Measurements from ENCODE around the gene LCORL.
"Not testable (repeated sequence)": the region's sequence is repeated elsewhere in the genome, so short reads cannot be mapped to it uniquely, and the experiment has no call there.

The LCORL gene

DNA sequence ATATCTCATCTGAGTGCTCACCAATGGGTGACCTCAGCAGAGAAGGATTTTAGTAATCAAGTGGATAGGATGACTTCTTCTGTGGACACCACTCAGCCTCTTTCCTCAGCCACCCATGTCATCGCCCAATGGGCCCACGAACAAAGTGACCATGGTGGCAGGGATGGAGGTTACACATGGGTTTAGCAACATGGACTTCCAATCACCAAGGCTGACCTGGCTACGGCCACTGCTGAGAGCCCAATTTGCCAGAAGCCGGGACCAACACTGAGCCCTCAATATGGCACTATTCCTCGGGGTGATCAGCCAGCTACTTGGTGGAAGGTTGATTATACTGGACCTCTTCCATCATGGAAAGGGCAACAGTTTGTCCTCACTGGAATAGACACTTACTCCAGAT, 97.4 kb downstream of the LCORL start:
- DNase-seq: no peak

DNA sequence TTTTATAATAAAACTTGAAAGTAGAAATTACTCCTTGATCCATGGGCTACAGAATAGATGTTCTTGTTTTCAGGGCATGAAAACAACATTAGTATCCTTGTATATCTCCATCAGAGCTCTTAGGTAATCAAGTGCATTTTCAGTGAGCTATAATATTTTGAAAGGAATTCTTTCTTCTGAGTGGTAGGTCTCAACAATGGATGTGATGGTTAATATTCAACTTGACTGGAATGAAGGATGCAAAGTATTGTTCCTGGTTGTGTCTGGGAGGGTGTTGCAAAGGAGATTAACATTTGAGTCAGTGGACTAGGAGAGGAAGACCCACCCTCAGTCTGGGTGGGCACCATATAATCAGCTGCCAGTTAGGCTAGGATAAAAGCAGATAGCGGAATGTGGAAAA, 100.1 kb downstream of the LCORL start:
- DNase-seq: no peak

DNA sequence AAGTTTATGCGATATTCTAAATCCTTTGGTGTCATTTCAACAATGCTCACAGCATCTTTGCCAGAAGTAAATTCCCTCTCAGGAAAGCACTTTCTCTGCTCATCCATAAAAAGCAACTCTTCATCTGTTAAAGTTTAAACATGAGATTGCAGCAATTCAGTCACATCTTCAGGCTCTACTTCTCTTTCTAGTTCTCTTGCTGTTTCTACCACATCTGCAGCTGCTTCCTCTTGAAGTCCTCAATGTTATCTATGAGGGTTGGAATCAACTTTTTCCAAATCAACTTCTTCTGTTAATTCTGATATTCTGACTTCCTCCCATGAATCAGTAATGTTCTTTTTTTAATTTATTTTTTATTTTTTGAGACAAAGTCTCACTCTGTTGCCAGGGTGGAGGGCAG, 100.9 kb downstream of the LCORL start:
- no peak for DNase-seq

DNA sequence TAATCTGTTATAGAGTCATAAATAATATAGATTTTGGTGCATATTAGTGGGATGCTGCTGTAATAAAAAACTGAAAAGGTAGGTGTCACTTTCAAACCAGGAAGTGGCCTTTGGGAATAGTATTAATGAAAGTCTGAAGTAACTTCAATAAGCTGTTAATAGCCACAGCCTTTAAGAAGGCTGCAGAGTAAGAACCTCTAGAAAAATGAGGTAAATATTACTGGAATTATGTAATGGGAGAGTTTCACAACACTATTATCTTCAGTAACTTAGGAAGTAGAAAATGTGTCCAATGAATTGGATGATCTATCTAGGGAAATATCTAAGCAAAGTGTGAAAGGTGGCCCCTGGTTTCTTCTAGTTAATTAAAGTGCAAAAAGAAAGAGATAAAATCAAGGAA, 106.1 kb downstream of the LCORL start:
- DNase-seq: no peak

DNA sequence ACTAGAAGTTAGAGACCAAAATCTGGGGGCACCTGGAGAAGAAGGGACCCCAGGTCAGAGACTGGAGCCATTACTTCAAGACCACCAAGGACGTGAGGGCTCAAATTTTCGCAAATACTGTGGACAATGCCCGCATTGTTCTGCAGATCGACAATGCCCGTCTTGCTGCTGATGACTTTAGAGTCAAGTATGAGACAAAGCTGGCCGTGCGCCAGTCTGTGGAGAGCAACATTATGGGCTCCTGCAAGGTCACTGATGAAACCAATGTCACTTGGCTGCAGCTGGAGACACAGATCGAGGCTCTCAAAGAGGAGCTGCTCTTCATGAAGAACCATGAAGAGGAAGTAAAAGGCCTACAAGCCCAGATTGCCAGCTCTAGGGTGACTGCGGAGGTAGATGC, 109.5 kb downstream of the LCORL start:
- no peak for DNase-seq

DNA sequence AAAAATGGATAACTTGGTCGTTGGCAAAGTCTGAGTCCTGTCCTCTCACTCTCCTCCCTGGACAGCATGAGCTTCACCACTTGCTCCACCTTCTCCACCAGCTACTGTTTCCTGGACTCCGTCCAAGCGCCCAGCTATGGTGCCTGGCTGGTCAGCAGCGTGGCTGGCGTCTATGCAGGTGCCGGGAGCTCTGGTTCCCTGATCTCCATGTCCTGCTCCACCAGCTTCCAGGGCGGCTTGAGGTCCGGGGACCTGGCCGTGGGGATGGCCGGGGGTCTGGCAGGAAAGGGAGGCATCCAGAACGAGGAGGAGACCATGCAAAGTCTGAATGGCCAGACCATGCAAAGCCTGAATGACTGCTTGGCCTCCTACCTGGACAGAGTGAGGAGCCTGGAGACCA, 109.9 kb downstream of the LCORL start:
- DNase-seq: no peak

DNA sequence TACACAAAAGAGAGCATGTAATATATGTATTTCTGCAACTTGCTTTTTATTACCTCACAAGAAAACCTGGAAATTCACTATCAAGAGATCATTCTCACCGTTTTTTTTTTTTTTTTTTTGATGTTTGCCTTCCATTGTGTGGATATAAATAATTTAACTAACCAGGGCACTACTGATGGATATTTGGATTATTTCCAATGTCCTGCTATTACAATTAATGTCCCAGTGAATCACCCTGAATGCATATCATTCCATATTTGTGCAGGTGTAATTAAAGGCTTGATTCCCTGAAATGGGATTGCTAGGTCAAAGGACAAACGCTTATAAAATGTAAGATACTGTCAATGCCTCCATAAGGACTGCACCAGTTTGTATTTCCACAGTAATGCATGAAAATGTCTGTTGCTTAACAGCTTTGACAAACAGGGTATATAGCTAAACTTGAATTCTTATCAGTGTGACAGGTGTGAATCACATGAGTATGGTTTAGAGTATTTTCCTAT, 123.0 kb downstream of the LCORL start:
- DNase-seq: no peak

DNA sequence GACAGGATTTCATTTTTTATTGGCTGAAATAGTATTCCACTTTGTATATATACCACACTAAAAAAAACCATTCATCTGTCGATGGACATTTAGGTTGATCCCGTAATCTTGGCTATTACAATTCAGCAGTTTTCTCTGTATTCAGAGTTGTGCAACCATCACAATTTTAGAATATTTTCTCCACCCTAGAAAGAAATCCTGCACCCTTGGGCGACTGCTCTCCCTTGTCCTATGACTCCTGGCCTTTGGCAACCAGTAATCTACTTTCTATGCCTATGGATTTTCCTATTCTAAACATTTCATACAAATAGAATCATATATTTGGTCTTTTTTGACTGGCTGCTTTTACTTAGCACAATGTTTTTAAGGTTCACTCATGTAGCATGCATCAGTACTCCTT, 126.1 kb downstream of the LCORL start:
- DNase-seq: no peak

DNA sequence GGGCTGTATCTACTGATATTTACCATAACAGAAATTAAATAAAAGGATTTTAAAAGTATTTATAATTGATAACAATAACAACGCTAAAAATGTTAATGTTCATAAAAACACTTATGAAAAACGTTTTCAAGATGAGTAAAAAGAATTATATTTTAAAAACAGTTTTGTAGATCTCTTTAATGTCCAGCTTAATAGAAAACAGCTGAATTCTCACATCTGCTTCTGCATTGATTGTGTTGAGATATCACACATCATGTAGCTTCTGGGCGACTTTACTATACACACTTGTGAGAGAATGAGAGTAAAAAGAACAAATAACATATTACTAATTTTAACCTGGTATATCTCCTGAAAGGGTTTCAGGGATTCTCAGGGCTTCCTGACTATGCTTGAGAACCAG, 127.1 kb downstream of the LCORL start:
- no peak for DNase-seq

DNA sequence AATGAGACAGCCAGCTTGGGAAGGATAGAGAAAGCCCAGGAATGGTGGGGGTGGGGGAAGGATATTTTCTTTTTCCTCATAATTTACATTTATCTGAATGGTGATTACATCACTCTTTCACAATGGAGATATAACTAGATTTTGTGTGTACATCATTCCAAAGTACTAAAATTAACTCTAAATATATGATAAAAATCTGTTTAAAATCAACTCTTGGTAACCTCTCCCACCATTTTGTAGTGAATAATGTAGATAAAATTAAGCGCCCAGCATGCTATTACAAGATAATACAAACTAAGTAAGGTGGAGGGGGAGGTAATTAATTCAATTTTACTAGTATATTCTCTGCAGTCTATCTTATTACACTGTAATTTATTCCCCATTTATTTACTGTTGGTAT, 131.9 kb downstream of the LCORL start:
- no peak for DNase-seq

DNA sequence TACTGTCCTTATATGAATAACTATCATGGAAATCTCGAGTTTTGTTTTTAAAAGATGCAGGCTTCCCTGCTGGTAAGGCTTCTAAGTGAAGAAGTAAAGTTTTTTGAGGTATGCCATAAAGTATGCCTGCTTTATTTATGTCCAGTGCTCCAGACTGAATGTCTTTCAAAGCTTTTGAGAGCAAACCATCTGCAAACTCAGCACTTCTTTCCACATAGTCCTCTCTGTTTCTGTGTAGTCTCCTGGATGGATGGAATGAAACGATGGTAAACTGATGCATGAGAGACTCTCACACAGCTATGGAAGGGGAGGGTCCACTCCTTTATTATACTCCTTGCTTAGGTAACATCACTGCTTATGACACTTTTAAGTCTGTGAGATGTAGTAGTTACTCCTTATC, 137.0 kb downstream of the LCORL start:
- DNase-seq: no peak

DNA sequence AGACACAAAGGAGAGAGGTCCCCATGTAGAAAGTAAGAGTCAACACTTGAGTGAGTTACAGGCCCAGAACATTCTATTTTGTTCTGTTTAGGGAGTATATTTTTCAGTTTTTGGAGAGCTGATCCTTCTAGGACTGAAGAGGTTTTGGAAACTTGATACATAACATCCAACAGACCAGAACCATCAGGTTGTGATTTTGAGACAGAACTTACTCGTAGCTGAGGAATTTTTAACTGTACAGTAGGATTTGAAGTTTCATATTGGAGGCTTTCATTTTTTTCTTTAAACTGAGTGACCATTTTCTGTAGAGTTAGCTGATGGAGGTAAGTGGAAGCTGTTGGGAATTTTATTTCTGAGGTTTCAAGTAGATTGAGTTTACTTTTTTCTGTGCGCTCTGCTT, 137.5 kb downstream of the LCORL start:
- no peak for DNase-seq

DNA sequence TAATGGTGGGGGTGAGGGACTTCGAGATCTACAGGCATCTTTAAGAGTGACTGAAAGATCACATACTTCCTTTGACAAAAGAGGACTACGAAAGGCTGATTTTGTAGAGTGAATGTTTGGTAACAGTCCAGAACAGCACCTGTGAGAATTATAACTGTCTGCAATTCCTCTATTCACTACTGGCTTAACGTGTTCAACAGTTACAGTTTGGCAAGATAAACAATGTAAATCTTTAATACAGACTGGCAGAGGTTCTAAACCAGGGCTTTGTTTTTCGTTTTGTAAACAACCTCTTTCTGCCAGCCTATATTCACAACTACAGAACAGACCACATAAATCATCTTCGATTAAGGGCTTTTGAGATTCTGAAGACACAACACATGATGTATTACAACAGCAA, 143.9 kb downstream of the LCORL start:
- DNase-seq: no peak

DNA sequence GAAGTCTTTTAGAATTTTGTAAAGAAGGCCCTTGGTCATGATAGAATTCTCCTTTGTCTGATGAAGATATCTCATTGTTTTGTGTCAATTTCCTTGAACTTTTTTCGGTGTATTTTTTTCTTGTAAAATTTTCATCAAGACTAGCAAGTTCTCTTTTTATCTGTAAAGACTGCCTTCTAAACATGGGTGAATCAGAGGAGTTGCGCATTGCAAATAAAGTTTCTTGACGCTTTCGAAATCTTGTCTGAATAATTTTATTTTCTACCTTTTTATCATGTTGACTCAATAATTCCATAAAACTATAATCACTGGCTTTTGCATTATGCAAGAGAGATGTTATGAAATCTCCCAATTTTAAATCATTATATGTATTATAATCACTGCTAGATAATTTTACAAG, 144.6 kb downstream of the LCORL start:
- no peak for DNase-seq

DNA sequence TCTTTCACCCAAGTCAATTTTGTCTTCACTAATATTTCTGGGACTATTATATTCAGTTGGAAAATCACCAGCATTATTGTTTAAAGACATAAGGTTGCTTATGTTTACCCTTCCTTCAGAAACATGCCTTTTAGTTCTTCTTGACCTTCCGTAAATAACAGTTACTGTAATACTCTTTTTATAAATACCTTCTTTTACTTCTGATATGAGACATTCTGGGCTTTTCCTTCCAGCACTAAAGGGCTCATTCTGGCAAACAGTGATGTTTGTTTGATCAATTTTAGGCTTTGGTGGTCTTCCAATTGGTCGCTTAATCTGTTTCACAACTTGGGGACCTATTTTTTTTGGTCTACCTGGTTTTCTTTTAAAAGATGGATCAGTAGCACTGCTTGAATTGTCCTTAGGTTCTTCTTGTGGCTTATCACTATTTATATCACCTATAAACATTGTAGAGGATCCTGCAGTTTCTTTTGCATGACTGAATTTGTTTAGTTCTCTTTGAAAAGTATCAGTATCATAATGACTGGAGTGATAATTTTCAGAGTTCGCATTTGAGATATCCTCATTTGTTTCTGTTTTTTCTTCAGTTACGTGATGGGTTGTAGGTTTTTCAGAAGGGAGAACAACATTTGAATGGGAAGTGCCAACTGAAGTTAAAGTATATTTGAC, 146.0 kb downstream of the LCORL start:
- DNase-seq: no peak

DNA sequence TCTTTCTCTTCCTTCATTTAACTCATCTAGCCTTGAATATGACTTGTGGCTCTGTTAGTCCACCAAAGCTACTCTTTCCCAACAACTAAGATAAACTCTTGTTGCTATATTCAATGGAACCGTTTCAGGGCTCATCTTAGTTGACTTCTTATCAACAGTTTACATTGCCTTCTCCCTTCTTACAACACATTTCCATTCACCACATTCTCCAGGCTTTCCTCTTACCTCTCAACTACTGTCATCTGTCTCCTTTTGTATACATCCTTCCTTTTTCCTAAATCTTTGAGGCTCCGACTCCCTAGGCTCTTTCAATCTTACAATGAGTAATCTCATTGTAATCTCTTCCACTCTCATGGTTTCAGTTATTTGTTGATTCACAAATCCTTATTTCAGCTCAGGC, 152.2 kb downstream of the LCORL start:
- DNase-seq: no peak

DNA sequence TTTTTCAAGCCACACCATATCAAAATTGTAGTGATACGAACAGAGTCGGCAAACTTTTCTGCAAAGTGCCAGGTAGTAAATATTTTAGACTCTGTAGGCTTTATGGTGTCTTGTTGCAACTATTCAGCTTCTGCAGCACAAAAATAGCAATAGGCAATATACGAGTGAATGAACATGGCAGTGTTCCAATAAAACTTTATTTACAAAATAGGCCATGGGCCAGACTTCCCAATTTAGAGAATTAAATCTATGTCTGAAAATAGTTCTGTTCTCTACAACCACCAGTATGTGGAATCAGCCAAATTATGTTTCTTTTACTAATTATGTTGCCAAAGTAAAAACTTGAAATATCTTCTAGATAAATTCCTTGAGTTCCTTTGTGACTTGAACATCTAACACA, 154.3 kb downstream of the LCORL start:
- DNase-seq: no peak

DNA sequence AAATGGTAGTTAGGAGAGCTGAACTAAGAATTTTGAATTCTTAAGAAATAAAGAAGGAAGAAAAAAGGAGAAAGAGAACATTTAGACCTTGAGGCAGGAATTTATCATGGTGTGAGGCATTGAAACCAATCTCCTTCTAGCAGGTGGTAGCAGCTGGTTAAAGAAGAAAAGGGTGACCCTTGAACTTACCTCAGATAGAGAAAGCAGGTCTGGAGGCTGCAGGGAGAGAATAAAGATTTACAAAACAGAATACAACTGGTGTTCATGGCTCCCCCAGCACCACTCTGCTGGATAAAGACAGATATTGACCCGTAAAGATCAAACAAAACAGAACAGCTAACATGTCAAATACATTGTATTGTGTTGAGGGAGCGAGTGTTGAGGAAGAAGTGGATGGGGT, 154.7 kb downstream of the LCORL start:
- DNase-seq: no peak

DNA sequence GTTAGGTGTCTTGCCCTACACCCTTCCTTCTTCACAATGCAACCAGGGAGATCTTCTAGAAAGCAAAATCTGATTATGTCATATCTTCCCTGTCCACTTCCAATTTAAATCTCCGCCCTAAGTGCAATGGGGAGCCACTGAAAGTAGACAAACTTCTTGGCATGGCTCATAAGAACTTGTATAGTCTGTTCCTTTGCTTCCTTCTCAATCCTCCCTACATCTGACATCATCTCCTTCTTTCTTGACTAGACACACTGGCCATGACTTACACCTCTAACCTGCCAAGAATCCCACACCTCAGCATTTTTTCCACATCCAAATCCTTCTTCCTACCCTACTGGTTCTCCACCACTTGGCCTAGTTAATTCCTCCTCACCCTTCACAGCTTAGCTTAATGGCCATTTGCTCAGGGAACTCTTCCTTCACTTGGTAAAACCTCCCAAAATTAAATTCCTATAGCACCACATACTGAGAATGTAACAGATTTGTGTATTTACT, 155.6 kb downstream of the LCORL start:
- no peak for DNase-seq

DNA sequence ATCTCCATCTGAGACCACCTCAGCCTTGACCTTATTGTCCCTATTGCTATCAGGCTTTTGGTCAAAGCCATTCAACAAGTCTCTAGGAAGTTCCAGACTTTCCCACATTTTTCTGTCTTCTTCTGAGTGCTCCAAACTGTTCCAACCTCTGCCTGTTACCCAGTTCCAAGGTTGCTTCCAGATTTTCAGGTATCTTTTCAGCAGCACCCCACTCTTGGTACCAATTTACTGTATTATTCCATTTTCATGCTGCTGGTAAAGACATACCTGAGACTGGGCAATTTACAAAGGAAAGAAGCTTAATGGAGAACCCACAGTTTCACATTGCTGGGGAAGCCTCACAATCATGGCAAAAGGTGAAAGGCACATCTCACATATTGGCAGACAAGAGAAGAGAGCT, 159.6 kb downstream of the LCORL start:
- not testable (repeated sequence) for DNase-seq

DNA sequence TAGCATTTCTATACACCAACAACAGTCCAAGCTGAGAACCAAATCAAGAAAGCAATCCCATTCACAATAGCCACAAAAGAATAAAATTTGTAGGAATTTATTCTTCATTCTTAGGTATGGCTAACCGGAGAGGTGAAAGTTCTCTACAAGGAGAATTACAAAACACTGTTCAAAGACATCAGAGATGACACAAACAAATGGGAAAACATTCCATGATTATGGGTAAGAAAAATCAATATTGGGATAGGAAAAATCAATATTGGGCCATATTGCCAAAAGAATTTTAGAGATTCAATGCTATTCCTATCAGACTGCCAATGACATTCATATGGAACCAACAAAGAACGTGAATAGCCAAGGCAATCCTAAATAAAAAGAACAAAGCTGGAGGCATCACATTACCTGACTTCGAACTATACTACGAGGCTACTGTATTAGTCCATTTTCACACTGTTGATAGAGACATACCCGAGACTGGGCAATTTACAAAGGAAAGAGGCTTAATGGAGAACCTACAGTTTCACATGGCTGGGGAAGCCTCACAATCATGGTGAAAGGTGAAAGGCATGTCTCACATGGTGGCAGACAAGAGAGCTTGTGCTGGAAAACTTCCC, 161.7 kb downstream of the LCORL start:
- DNase-seq: no peak

DNA sequence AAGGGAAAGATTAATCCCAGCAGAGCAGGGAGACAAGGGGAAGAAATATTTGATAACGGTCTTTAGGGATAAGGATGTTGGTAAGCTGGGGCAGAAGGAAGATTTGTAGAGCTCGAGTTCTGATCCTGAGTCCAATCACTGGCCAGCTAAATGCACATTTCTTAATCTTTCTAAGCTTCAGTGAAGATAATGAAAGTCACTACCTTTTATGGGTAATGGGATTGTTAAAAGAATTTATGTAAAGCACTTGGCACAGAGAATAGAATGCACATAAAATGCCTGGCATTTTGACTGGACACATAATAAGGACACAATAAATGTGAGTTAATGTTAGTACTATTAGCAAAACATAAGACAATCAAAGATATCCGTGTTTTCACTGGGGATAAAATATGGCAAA, 167.5 kb downstream of the LCORL start:
- no peak for DNase-seq

DNA sequence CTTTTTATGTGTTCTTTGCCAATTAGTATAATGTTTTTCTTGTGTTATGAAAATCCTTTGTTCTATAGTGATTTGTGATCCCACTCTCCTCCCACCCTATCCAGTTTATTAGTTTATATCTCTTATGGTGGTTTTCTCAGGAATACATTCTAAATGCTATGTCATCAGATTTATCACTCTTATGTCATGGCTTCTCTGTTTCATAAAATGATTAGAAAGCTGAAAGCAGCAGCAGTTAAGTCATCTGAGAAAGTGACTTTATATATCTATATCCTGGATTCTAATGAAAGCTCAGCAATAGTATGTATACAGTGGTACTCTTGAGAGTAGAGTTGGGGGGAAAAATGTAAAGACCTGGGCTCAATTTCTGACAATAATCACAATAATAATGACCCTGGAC, 169.6 kb downstream of the LCORL start:
- no peak for DNase-seq

DNA sequence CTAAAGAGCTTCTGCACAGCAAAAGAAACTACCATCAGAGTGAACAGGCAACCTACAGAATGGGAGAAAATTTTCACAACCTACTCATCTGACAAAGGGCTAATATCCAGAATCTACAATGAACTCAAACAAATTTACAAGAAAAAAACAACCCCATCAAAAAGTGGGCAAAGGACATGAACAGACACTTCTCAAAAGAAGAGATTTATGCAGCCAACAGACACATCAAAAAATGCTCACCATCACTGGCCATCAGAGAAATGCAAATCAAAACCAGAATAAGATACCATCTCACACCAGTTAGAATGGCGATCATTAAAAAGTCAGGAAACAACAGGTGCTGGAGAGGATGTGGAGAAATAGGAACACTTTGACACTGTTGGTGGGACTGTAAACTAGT, 171.3 kb downstream of the LCORL start:
- not testable (repeated sequence) for DNase-seq

DNA sequence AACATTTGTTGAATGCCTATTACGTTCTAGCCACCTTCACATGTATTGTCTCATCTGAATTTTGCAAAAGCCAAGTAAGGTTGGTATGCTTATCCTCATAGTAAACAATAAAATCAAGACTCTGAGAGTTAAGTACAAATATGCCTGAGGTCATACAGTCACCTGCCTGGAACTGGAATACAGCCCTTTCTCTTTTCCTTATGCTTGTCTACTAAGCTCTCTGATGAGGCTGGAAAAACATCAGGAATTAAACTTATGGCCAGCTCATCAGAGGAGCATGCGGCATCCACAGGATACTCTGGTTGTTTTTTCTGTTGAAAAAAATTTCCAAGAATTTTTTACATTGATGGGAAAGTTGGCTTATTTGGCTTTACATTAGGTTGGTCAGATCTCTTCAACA, 175.3 kb downstream of the LCORL start:
- no peak for DNase-seq

Measured in CD4-positive, alpha-beta T cell treated with Interleukin-17A for 4 hours (primary cell).